Stimulated activated effector memory CD8-positive, alpha-beta T cell treated with anti-CD3 and anti-CD28 coated beads, Interleukin-12 subunit alpha, Interleukin-12 subunit beta, amount 100 ng/mL, for 72 hours (primary cell): ENCODE measurements around the gene CCDC174.
A peak's percentile ranks its signal among the peaks of the same experiment; 100 is the strongest.

Experiments used
- ATAC-seq: fragments of 150-1000 bp; cut with Tn5 transposase; 2 replicates; pipeline ENCODE4 v1.10.0; 2021
- DNase-seq, 2 donors: peaks; one replicate each; pipeline ENCODE4 v3.0.0; 2021 to 2022; ENCODE audit warnings: low spot score in 2 of 2
- H3K27ac Mint-ChIP-seq: one replicate; pipeline ENCODE4 v1.8.0; 2022; ENCODE audit warnings: mild to moderate bottlenecking, mixed read lengths
- H3K36me3 Mint-ChIP-seq: one replicate; pipeline ENCODE4 v1.8.0; 2022; ENCODE audit warnings: mild to moderate bottlenecking, mixed read lengths
- H3K4me1 Mint-ChIP-seq: one replicate; pipeline ENCODE4 v1.8.0; 2022; ENCODE audit warnings: mixed read lengths
- H3K4me3 Mint-ChIP-seq: one replicate; pipeline ENCODE4 v1.8.0; 2022; ENCODE audit warnings: mild to moderate bottlenecking, mixed read lengths
- H3K9me3 Mint-ChIP-seq: one replicate; pipeline ENCODE4 v1.8.0; 2022; ENCODE audit warnings: mixed read lengths

The CCDC174 gene

DNA sequence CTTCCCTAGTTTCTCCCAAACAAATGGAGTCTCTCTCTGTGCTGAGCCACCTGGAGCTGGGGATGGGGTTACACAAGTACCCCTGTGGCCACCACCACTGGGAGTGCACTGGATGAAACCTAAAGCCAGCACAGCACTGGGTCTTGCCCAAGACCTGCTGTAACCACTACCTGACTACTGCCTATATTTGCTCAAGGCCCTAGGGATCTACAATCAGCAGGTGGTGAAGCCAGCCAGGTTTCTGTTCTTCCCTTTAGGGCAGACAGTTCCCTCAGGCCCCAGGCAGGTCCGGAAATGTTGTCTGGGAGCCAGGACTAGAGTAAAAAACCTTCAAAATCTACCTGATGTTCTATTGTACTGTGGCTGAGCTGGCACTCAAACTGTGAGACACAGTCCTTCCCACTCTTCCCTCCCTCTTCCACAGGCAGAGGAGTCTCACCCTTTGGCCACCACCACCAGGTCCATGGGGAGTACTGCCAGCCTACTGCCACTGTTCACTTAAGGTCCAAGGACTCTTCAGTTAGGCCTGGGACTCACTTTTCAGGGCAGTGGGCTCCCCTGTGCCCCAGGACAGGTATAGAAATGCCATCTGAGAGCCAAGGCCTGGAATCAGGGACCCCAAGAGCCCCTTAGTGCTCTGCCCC is 47.2 kb downstream of the CCDC174 start:
- Mint-ChIP-seq H3K4me3 (no peak overlapping the region), H3K4me1 (no peaks in the 10 kb centered on the region), H3K27ac (no peak overlapping the region), H3K36me3 (no peaks in the 10 kb centered on the region), H3K9me3 (peaks cover 3% of the 10 kb centered on the region)
- no peak for ATAC-seq
- DNase-seq = no peak

DNA sequence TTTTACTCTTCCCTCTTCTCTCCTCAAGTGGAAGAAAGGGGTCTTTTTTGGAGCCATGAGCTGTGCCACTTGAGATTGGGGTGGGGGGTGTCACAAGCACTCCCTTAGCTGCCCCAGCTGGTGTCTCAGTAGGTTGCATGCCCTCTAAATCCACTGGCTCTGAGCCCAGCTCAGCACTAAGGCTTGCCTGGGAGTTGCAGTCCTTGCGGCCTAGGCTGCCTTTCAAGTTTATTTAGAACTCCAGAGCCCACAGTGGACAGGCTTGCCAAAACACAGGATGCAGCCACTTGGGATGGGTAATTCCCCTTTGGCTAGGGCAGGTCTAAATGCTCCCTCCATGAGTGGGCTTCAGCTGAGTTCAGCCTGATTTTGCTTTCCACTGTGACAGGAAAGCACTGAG is 48.1 kb downstream of the CCDC174 start:
- ATAC-seq = no peak
- Mint-ChIP-seq H3K36me3 (no peaks in the 10 kb centered on the region), H3K4me3 (no peak overlapping the region), H3K27ac (no peak overlapping the region), H3K9me3 (peaks cover 3% of the 10 kb centered on the region), H3K4me1 (no peaks in the 10 kb centered on the region)
- no peak for DNase-seq

DNA sequence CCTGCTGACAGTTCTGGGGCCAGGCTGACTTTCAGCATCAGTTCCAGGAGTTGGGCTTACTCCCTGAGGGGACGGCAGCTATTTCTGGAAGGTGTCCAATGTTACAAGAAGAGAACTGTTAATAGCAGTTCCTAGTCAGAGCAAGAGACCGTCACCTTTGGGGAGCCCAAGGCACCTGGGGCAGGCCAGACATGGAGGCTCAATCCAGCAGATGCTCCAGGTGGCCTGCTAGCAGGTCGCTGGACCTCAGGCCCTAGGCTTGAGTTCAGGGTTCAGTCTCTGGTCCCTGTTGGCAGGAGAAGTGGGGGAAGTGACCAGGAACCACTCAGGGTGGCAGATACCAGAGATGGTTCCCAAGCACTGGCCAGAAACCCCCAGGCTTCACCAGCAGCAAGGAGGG is 49.3 kb downstream of the CCDC174 start:
- peaks cover 3% of the 10 kb centered on the region for H3K9me3 Mint-ChIP-seq
- no peaks in the 10 kb centered on the region for H3K36me3 Mint-ChIP-seq
- ATAC-seq (no peak), DNase-seq (no peak)
- no peak overlapping the region for H3K4me3 Mint-ChIP-seq
- H3K4me1 Mint-ChIP-seq = no peaks in the 10 kb centered on the region
- no peak overlapping the region for H3K27ac Mint-ChIP-seq

DNA sequence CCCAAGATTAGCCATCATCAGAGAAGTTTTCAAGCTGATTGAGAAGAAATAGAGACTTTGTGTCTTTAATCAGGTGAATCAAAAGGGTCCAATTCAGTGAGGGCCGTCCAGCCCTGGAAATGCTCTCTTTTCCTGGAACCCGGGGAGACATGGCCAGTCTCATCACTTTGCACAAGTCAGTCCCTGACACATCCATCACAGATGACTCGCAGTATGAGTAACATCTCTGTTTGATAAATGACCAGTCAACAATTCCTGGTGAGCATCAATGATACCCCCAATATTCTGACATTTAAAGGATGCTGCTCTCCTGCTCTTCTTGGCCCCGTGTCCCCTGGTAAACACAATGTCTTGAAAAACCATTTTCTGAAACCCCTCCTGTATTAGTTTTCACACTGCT is 50.1 kb downstream of the CCDC174 start:
- Mint-ChIP-seq H3K27ac (no peak overlapping the region), H3K9me3 (peaks cover 3% of the 10 kb centered on the region), H3K4me3 (no peak overlapping the region), H3K4me1 (no peaks in the 10 kb centered on the region), H3K36me3 (no peaks in the 10 kb centered on the region)
- DNase-seq (no peak), ATAC-seq (peak; percentile 25)

DNA sequence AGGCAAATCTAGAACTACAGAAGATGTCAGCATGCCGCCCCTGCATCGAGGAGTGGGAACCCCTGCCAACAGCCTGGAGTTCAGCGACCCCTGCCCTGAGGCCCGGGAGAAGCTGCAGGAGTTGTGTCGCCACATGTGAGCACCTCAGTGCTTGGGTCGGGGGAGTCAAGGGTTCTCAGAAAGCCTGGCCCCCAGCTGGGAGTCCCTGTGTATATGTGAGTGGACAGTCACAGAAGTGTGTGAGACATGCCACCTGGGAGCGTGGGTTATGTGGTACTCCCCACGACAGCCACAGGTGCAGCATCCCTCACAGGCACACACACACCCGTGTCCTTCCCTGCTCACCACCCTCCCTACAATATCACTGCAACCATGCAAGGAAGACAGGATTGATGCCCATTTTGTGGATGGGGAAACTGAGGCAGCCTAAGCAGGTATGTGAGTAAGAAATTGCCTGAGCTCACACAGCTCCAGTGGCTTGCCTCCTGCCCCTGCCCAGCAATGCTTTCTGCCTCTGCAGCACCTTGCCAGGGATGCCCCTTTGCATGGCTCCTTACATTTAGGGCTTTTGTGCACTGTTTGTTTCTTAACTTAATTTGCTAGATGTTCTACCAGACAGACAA is 51.7 kb downstream of the CCDC174 start:
- ATAC-seq (no peak), DNase-seq (no peak)
- no peak overlapping the region for H3K4me3 Mint-ChIP-seq
- H3K36me3 Mint-ChIP-seq = no peaks in the 10 kb centered on the region
- no peaks in the 10 kb centered on the region for H3K4me1 Mint-ChIP-seq
- H3K9me3 Mint-ChIP-seq = peaks cover under 1% of the 10 kb centered on the region
- H3K27ac Mint-ChIP-seq = no peak overlapping the region

DNA sequence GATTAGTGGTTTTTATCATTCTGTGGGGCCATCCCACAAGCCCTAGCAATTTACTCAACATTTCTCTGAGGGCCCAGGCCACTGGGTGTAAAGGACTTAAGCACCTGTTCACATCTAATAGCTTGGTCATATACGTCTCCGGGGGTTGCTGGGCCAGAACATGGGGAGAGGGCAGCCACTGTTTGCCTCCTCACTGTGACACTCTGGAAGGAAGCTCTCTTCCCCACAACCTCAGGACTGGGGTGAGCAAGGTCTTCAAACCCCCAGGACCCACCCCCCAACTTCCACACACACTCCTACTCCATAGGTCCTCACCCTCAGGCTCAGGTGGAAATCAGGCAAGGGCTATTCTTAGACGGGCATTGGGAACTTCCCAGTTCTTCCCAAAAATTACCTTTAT is 52.2 kb downstream of the CCDC174 start:
- H3K4me1 Mint-ChIP-seq = no peaks in the 10 kb centered on the region
- ATAC-seq (no peak), DNase-seq (no peak)
- H3K27ac Mint-ChIP-seq = no peak overlapping the region
- no peak overlapping the region for H3K4me3 Mint-ChIP-seq
- no peaks in the 10 kb centered on the region for H3K9me3 Mint-ChIP-seq
- no peaks in the 10 kb centered on the region for H3K36me3 Mint-ChIP-seq

DNA sequence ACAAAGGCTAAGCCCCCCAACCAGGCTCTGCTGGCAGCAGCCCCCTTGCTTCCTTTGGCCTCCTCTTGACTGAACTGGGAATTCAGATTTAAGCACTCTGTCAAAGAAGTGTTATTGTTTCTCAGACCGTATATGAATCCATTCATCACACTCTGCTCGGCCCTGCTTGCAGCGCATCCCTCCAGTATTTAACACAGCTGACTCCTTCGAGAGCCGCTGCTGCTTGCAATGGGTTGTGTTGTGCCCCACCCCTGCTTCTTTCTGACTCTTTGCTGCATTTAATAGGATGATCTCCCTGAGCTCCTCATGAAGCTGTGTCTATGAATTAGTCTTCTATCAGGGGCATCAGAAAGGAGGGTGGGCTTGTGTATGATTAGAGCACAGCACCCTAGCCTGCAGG is 54.5 kb downstream of the CCDC174 start:
- no peaks in the 10 kb centered on the region for H3K36me3 Mint-ChIP-seq
- H3K4me1 Mint-ChIP-seq = no peaks in the 10 kb centered on the region
- no peak overlapping the region for H3K27ac Mint-ChIP-seq
- H3K4me3 Mint-ChIP-seq = no peak overlapping the region
- DNase-seq (no peak), ATAC-seq (no peak)
- H3K9me3 Mint-ChIP-seq = no peaks in the 10 kb centered on the region

DNA sequence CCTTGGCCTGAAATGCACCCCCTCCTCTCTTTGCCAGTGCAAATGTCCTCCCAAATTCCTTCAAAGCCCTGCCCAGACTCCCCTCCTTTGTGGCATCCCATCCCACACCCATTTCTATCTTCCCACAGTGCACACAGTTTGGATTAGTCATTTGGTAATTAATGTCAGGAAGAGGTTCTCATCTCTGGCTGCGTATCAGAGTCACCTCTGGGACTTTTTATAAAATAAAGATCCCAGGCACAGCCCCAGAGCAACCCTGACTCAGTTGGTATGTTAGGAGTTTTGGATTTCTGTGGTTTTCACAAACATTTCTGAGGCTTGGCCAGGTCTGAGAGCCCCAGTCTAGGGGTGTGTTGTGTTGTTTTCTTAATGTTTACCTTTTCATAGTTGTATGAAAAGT is 65.0 kb downstream of the CCDC174 start:
- no peak overlapping the region for H3K27ac Mint-ChIP-seq
- H3K9me3 Mint-ChIP-seq = peaks cover 5% of the 10 kb centered on the region
- DNase-seq (no peak), ATAC-seq (no peak)
- no peaks in the 10 kb centered on the region for H3K36me3 Mint-ChIP-seq
- no peak overlapping the region for H3K4me3 Mint-ChIP-seq
- H3K4me1 Mint-ChIP-seq = no peaks in the 10 kb centered on the region

DNA sequence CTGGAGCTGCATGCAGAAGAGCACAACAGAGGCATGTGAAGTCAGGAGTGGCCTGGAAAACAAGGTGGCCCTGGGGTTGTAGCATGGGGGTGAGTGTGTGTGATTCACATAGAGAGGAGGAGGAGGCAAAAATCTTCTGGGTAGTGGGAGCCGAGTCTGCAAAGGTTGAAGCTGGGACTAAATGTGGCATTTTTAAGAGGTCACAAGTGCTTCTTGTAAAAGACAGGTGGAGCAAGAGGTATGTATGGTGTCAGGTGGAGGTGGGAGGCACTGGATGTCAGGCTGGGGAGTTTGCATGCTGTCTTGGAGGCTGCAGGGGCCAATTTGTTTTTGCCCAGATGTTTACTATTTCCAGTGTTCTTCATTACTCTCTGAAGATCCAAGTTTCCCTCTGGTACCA is 65.7 kb downstream of the CCDC174 start:
- DNase-seq = no peak
- peaks cover 5% of the 10 kb centered on the region for H3K9me3 Mint-ChIP-seq
- H3K4me3 Mint-ChIP-seq = no peak overlapping the region
- ATAC-seq = no peak
- H3K4me1 Mint-ChIP-seq = no peaks in the 10 kb centered on the region
- H3K36me3 Mint-ChIP-seq = no peaks in the 10 kb centered on the region
- no peak overlapping the region for H3K27ac Mint-ChIP-seq

DNA sequence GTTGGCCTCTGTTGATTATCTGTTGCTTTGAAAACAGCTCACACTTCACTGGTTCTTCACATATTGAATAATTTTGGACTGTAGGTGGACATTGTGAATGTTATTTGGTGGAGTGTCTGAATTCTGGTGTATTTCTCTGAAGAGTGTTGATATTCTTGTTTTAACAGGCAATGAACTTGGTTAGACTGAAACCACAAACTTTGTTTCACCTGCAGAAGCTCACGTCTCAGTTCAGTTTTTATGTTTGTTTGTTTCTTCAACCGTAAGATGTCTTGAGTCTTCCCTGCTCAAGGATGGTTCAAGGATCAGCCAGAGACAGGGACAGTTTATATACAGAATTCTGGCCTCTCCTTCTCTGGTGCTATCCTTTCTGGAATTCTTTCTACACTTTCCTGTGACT is 67.0 kb downstream of the CCDC174 start:
- Mint-ChIP-seq H3K9me3 (no peaks in the 10 kb centered on the region), H3K27ac (no peak overlapping the region), H3K4me3 (no peak overlapping the region), H3K4me1 (no peaks in the 10 kb centered on the region), H3K36me3 (no peaks in the 10 kb centered on the region)
- DNase-seq (peak in 1 of 2 donors; percentile 10), ATAC-seq (no peak)

DNA sequence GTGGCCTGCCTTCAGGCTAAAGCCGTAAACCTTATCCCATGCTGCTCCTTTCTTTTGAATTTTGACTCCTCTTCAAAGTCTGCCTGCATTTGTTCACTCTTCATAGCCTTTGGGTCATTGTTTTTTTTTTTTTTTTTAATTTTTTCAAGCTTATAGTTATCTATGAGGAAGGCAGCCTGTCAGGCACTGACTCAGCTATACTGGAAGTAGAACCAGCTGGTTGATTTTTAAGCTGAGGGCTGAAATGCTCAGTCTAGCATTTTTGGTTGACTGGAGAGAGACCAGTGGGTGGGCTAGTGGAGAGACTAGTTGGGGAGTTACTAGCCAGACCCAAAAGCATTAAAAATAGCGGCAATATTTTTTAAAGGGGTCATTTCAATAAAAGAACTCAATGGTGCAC is 67.4 kb downstream of the CCDC174 start:
- H3K4me3 Mint-ChIP-seq = no peak overlapping the region
- DNase-seq (no peak), ATAC-seq (no peak)
- no peaks in the 10 kb centered on the region for H3K4me1 Mint-ChIP-seq
- H3K9me3 Mint-ChIP-seq = no peaks in the 10 kb centered on the region
- no peaks in the 10 kb centered on the region for H3K36me3 Mint-ChIP-seq
- no peak overlapping the region for H3K27ac Mint-ChIP-seq

DNA sequence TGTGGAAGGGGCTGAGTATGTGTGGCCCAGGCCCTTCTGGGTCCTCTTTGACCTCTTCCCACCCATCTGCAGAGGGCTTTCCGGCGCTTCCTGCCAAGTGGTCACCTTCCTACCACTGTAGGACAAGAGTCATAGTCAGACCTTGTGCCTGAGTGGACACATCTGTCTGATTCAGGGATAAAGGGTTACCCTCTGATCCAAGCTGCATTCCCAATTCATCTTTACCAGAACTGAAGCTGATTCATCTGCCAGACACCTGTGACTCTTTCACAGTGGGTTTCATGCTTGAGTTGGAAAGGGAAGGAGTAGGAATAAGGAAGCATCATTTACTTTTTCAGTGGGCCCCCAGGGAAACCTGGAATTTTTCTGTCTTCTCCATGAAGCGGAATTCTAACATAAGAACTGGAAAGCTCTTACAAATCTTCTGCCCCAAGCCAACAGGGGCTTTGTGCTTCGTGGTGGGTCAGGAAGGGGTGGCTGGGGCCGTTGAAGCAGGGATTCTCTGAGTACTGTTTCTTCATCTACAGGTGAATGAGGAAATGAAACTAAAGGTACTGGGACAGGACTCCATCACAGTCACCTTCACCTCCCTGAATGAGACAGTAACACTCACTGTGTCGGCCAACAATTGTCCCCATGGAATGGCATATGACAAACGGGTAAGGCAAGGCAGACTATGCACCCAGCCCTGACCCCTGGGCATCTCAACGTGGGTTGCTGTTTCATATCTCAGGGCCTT is 69.7 kb downstream of the CCDC174 start:
- H3K4me3 Mint-ChIP-seq = no peak overlapping the region
- H3K36me3 Mint-ChIP-seq = no peaks in the 10 kb centered on the region
- DNase-seq (peak in 1 of 2 donors; percentile 18), ATAC-seq (no peak)
- H3K4me1 Mint-ChIP-seq = no peaks in the 10 kb centered on the region
- H3K9me3 Mint-ChIP-seq = no peaks in the 10 kb centered on the region
- H3K27ac Mint-ChIP-seq = no peak overlapping the region
